GM13977 (cell line): ENCODE data around the gene LVRN.

Experiments
- DNase-seq: peaks from one replicate; pipeline ENCODE4 v3.0.0; 2012; ENCODE audit warnings: low spot score
- in situ Hi-C: fragments of 300-500 bp; cut with MboI; formaldehyde crosslinking; loops from one replicate; pipeline ENCODE4 v1.12.0; 2022; ENCODE audit warnings: low sequenced_read_pairs, low pct_unique_long_range_greater_than_20kb, mixed read lengths, inconsistent platforms; ENCODE audit not compliant: unreplicated experiment
- TF ChIP-seq, protein P1 (sequence below): IDR thresholded peaks from 2 replicates; pipeline ENCODE4 v1.5.1; 2012; ENCODE audit warnings: mild to moderate bottlenecking, control low read depth; ENCODE audit not compliant: insufficient read depth; ENCODE audit errors: extremely low read depth, missing control alignments

Gene LVRN

DNA sequence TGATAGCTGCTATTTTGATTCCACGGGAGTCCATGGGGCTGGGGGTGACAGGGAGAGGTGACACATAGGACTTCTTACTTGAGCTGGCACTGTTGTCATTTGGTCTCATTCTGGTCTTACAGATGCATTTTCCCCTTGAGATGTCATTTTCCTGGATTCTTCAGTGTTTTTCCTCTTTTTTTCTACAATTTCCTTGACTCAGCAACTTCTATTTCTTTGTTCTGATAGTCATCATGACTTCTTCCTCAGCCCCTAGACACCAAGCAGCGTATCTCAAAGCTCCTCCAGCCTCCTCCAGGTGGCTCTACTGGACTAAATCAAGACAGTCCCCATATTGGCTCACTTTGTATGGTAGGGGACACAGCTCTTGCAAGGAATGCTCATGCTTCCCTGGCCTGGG lies 16.5 kb downstream of the LVRN start:
- in situ Hi-C loops: no loop called here
- DNase-seq: no peak
- TF ChIP-seq, protein P1, sequence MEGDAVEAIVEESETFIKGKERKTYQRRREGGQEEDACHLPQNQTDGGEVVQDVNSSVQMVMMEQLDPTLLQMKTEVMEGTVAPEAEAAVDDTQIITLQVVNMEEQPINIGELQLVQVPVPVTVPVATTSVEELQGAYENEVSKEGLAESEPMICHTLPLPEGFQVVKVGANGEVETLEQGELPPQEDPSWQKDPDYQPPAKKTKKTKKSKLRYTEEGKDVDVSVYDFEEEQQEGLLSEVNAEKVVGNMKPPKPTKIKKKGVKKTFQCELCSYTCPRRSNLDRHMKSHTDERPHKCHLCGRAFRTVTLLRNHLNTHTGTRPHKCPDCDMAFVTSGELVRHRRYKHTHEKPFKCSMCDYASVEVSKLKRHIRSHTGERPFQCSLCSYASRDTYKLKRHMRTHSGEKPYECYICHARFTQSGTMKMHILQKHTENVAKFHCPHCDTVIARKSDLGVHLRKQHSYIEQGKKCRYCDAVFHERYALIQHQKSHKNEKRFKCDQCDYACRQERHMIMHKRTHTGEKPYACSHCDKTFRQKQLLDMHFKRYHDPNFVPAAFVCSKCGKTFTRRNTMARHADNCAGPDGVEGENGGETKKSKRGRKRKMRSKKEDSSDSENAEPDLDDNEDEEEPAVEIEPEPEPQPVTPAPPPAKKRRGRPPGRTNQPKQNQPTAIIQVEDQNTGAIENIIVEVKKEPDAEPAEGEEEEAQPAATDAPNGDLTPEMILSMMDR: no peak

DNA sequence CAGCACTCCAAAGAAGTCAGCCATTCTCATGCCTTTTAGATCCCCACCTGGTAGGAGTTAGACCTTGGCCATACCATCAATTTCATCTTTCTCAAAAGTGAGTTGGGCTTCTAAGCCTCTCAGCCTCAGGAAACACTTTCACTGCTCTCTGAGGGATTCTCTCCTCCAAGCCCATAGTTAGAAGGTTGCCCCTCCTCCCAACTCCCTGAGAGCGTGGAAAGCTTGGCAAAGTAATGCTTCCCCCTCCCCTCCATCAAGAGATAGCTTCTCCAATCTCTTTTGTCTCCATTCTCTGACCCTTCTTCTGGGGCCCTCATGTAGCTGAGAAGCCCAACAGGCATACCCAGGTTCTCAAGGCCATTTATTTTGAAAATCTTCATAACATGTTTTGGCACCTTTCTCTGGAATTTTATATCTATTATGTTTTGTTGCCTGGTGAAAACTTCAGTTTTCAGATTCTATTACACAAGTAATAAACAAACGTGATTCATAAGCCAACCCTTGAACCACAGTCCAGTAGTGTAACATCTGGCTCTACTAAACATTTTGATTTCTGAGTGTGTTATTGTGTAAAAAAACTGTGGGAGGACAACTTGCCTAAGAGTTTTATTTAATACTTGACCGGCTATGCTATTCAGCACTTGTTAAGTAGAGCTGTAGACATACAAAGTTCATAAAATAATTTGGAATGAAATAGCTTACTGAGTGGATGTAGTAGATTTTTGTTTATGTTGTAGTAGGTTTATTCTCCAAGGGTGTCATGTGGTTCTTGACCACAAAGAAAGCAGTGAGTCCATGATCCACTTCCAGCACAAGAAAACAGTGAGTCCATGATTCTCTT lies 17.1 kb downstream of the LVRN start:
- TF ChIP-seq, protein P1: no peak
- in situ Hi-C loops: no loop called here
- no peak for DNase-seq

DNA sequence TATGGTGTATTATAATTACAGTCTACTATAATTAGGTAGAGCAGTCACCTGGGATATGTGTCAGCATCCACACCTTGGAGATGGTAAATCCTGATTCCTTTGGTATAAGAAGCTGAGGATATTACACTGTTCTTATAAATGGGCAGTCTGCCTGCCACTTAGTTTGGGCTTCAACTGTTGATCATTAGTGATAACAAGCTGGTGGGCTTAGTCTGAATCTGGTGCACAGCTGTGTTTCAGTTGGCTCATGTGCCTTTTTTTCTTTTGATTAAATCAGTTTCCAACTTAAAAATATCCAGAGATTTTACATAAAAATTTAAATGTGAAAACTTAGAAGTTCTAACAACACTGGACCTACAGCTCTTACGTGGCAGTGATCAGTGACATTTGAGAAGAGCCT lies 21.2 kb downstream of the LVRN start:
- TF ChIP-seq, protein P1: no peak
- DNase-seq: no peak
- in situ Hi-C loops: no loop called here

GRCh38 chr5:115985802-115986757 lies 23.8 kb downstream of the LVRN start:
- DNase-seq: no peak
- TF ChIP-seq, protein P1: no peak
- in situ Hi-C loops: no loop called here

DNA sequence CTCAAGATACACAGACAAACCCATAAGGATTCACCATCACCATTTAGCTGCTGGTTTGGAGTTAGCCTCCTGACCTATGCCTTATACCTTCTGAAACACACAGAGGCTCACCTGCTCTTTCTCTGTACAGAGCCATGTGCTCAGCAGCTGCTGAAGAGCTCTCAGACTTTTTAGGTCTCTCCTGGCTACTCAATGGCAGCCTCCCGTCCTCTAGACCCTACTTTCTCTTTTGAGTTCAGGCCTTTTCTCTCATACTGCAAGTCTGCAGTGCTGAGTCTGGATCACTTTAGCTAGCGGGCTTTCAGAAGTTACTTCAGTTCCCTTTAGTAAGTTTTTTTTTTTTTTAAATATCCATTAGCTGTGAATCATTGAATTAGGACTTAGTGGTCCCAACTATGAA lies 25.7 kb downstream of the LVRN start:
- TF ChIP-seq, protein P1: no peak
- DNase-seq: no peak
- in situ Hi-C loops: no loop called here

GRCh38 chr5:115992848-115993350 lies 30.6 kb downstream of the LVRN start:
- in situ Hi-C loops: no loop called here
- TF ChIP-seq, protein P1: no peak
- DNase-seq: no peak
